ENCODE results near the gene DOCK4.
"Not testable (repeated sequence)": the region's sequence is repeated elsewhere in the genome, so short reads cannot be mapped to it uniquely, and the experiment has no call there.

Gene DOCK4

DNA sequence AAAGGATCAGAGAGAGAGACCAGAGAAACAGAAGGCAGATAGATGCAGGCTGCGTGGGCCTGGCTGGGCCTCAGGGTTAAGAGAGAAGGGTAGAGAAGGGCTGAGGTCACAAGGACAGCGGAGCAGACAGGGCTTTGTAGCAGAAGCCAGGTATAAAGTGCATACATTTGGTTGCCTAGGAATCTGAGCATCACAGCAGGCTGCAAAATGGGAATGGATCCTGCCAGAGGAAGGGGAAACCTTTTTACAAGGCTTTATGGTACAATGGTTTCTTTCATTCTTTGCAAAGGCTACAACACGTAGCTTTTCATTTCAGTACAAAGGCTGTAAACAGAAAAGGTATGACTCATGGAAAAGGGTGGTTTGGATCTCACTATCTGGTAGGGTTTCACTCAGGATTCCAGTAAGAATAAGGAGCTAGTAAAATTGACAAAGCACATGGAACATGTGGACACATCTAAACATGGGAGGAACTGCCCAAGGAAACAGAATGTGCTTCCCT is 275.1 kb downstream of the DOCK4 start:
- Histone ChIP-seq H3K27ac (ENCODE audit: low read depth in 2 of 2, low read length in 2 of 2) (peak overlapping the region in 1 of 2 donors; percentile 5), H3K9me3 (ENCODE audit: control insufficient read depth in 2 of 2, low read length in 2 of 2) (no peaks in the 10 kb centered on the region), H3K9ac (ENCODE audit: low read depth in 1 of 2, low read length in 2 of 2) (no peak overlapping the region)

DNA sequence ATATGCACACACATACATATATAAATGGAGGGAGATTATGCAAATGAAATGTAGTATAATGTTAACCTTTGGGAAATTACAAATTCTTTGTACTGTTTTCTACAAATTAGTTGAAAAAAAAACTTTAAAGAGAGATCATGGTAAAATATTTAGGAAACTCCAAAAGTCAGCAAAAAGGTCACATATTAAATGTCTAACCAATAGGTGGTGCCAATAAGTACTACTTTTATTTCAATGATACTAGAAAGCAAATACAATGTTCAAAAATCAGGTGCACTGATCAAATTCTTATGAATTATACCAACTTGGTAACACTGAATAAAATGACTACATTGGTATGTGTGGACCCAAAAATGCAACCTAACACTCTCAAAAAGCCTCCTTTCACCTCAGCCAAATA is 276.9 kb downstream of the DOCK4 start:
- Histone ChIP-seq H3K36me3 (ENCODE audit: control insufficient read depth in 2 of 2, insufficient read depth in 2 of 2, low read length in 2 of 2) (no peaks in the 10 kb centered on the region), H3K9me3 (ENCODE audit: control insufficient read depth in 2 of 2, low read length in 2 of 2) (no peaks in the 10 kb centered on the region), H3K9ac (ENCODE audit: low read depth in 1 of 2, low read length in 2 of 2) (no peak overlapping the region), H3K27ac (ENCODE audit: low read depth in 2 of 2, low read length in 2 of 2) (no peak overlapping the region), H3K4me3 (ENCODE audit: low read length in 2 of 2) (no peak overlapping the region), H3K4me1 (ENCODE audit: control insufficient read depth in 2 of 2, insufficient read depth in 2 of 2, low read length in 2 of 2) (peaks cover 0 to 2% of the 10 kb centered on the region in 2 donors), H3K27me3 (ENCODE audit: control insufficient read depth in 2 of 2, insufficient read depth in 2 of 2, low read length in 2 of 2) (no peaks in the 10 kb centered on the region)

More for the DNA sequence above, 275.1 kb downstream of the DOCK4 start:
- H3K4me3 ChIP-seq (ENCODE audit: low read length in 2 of 2): no peak overlapping the region
- H3K27me3 ChIP-seq (ENCODE audit: control insufficient read depth in 2 of 2, insufficient read depth in 2 of 2, low read length in 2 of 2): no peaks in the 10 kb centered on the region
- H3K36me3 ChIP-seq (ENCODE audit: control insufficient read depth in 2 of 2, insufficient read depth in 2 of 2, low read length in 2 of 2): no peaks in the 10 kb centered on the region
- H3K4me1 ChIP-seq (ENCODE audit: control insufficient read depth in 2 of 2, insufficient read depth in 2 of 2, low read length in 2 of 2): peaks cover 0 to 2% of the 10 kb centered on the region in 2 donors

DNA sequence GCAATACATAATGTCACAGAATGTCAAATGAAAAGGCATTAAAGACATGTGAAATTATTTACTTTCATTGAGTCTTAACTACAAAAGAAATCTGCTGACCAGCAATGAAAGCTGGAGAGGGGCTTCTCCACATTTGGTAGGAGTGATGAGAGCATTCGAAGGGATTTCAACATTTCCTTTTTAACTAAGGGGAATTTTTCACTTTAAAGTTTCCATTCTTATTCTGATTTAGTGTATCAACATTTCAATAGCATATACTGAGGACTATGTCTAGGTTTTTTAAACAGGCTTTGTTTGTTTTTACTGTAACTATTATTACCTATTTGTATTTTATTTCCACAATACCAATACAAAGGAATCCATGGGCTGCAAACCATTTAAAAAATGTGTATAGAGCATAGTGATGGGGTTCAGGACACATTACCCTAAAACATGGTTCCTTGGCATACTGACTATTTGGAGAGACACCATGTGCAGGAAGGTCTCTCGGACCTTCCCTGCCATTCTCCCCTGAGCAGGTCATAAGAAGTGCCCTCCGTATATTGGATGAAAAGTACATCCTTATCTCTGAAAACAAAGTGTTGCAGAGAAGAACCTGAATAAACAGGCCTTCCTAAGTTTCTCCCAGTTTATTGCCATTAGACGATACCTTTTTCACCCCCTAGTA is 278.7 kb downstream of the DOCK4 start:
- no peaks in the 10 kb centered on the region for H3K9me3 ChIP-seq (ENCODE audit: control insufficient read depth in 2 of 2, low read length in 2 of 2)
- H3K9ac ChIP-seq (ENCODE audit: low read depth in 1 of 2, low read length in 2 of 2): no peak overlapping the region
- no peaks in the 10 kb centered on the region for H3K4me1 ChIP-seq (ENCODE audit: control insufficient read depth in 2 of 2, insufficient read depth in 2 of 2, low read length in 2 of 2)
- H3K27me3 ChIP-seq (ENCODE audit: control insufficient read depth in 2 of 2, insufficient read depth in 2 of 2, low read length in 2 of 2): no peaks in the 10 kb centered on the region
- H3K4me3 ChIP-seq (ENCODE audit: low read length in 2 of 2): no peak overlapping the region
- no peaks in the 10 kb centered on the region for H3K36me3 ChIP-seq (ENCODE audit: control insufficient read depth in 2 of 2, insufficient read depth in 2 of 2, low read length in 2 of 2)
- H3K27ac ChIP-seq (ENCODE audit: low read depth in 2 of 2, low read length in 2 of 2): no peak overlapping the region

DNA sequence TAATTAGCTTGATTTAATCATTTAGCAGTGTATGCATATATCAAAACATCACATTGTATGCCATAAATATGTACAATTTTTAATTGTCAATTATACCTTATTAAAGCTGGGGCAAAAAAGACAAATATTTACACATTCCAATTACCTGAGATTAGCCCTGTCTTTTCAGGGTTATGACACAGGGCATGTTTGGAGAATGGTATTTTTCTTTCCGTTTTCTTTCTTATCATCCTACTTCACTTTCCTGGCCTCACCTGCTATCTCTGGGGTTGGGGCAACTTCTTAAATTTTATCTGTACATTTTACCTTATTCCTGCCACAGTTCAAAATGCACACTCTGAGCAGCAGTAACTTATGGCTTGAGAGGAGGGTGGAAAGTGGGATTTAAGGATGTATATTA is 285.9 kb downstream of the DOCK4 start:
- no peaks in the 10 kb centered on the region for H3K9me3 ChIP-seq (ENCODE audit: control insufficient read depth in 2 of 2, low read length in 2 of 2)
- no peak overlapping the region for H3K9ac ChIP-seq (ENCODE audit: low read depth in 1 of 2, low read length in 2 of 2)
- no peaks in the 10 kb centered on the region for H3K4me1 ChIP-seq (ENCODE audit: control insufficient read depth in 2 of 2, insufficient read depth in 2 of 2, low read length in 2 of 2)
- no peaks in the 10 kb centered on the region for H3K36me3 ChIP-seq (ENCODE audit: control insufficient read depth in 2 of 2, insufficient read depth in 2 of 2, low read length in 2 of 2)
- H3K27me3 ChIP-seq (ENCODE audit: control insufficient read depth in 2 of 2, insufficient read depth in 2 of 2, low read length in 2 of 2): no peaks in the 10 kb centered on the region
- no peak overlapping the region for H3K27ac ChIP-seq (ENCODE audit: low read depth in 2 of 2, low read length in 2 of 2)
- no peak overlapping the region for H3K4me3 ChIP-seq (ENCODE audit: low read length in 2 of 2)

DNA sequence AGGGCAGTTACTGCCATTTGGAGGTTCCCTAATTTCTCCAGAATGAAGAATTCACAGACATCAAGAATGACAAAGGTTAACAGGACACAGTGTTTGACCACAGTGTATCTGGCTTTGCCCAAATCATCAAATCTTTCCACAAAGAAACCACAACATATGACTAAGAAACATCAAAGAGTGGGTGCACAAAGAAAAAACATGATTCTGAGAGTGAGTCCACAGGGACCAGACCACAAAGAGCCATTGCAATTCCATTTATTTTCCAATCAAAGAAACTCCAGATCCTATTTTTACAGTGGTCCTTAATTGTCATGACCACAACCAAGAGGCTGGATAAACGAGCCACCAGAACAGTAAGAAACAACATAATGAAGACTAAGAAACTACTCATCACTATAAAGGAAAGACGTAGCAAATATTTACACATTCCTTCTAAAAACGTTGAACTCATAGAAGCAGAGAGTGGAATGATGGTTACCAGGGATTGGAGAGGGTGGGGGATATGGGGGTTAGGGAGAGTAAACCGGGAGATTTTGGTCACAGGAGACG is 286.5 kb downstream of the DOCK4 start:
- Histone ChIP-seq H3K27ac (ENCODE audit: low read depth in 2 of 2, low read length in 2 of 2) (no peak overlapping the region), H3K4me1 (ENCODE audit: control insufficient read depth in 2 of 2, insufficient read depth in 2 of 2, low read length in 2 of 2) (no peaks in the 10 kb centered on the region), H3K9ac (ENCODE audit: low read depth in 1 of 2, low read length in 2 of 2) (no peak overlapping the region), H3K9me3 (ENCODE audit: control insufficient read depth in 2 of 2, low read length in 2 of 2) (no peaks in the 10 kb centered on the region), H3K27me3 (ENCODE audit: control insufficient read depth in 2 of 2, insufficient read depth in 2 of 2, low read length in 2 of 2) (no peaks in the 10 kb centered on the region), H3K4me3 (ENCODE audit: low read length in 2 of 2) (no peak overlapping the region), H3K36me3 (ENCODE audit: control insufficient read depth in 2 of 2, insufficient read depth in 2 of 2, low read length in 2 of 2) (no peaks in the 10 kb centered on the region)

DNA sequence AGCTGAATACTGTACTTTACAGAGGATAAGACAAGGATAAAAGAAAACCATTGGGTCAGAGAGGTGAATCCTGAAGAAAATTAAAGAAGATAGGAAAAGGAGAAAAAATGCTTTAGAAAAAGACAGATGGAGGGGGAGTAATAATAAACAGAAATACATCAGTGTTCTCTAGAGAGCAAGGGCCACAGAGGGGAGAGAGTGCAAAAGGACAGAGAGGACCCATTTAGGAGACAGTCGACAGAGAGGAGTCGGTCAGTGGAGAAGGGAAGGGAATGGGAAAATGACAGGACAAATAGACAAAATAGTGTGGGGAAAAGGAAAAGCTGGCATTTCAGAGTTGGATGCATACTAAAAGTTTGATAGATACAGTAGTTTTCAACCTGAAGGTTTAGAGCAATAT is 287.0 kb downstream of the DOCK4 start:
- Histone ChIP-seq H3K27ac (ENCODE audit: low read depth in 2 of 2, low read length in 2 of 2) (no peak overlapping the region), H3K9me3 (ENCODE audit: control insufficient read depth in 2 of 2, low read length in 2 of 2) (no peaks in the 10 kb centered on the region), H3K4me3 (ENCODE audit: low read length in 2 of 2) (no peak overlapping the region), H3K27me3 (ENCODE audit: control insufficient read depth in 2 of 2, insufficient read depth in 2 of 2, low read length in 2 of 2) (no peaks in the 10 kb centered on the region), H3K9ac (ENCODE audit: low read depth in 1 of 2, low read length in 2 of 2) (no peak overlapping the region), H3K4me1 (ENCODE audit: control insufficient read depth in 2 of 2, insufficient read depth in 2 of 2, low read length in 2 of 2) (no peaks in the 10 kb centered on the region), H3K36me3 (ENCODE audit: control insufficient read depth in 2 of 2, insufficient read depth in 2 of 2, low read length in 2 of 2) (no peaks in the 10 kb centered on the region)

DNA sequence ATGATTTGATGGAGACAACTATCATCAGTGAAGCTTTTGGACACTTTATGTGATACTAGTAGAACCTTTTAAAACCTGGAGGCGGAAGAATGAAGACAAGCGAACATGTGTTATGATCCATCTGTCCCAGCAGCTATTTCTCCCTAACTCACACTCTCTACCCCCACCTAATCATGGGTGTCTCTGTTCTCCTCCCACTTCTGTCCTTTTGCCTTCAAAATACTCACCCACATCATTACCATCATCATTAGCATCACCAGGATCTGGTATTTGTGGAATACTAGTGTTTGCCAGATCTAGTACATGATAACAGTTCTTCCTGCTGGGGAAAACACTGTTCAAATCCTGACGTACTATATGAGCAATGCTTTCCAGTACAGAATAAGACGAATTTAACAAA is 287.7 kb downstream of the DOCK4 start:
- H3K4me1 ChIP-seq (ENCODE audit: control insufficient read depth in 2 of 2, insufficient read depth in 2 of 2, low read length in 2 of 2): no peaks in the 10 kb centered on the region
- H3K9me3 ChIP-seq (ENCODE audit: control insufficient read depth in 2 of 2, low read length in 2 of 2): no peaks in the 10 kb centered on the region
- no peak overlapping the region for H3K4me3 ChIP-seq (ENCODE audit: low read length in 2 of 2)
- no peak overlapping the region for H3K9ac ChIP-seq (ENCODE audit: low read depth in 1 of 2, low read length in 2 of 2)
- no peaks in the 10 kb centered on the region for H3K36me3 ChIP-seq (ENCODE audit: control insufficient read depth in 2 of 2, insufficient read depth in 2 of 2, low read length in 2 of 2)
- H3K27me3 ChIP-seq (ENCODE audit: control insufficient read depth in 2 of 2, insufficient read depth in 2 of 2, low read length in 2 of 2): no peaks in the 10 kb centered on the region
- no peak overlapping the region for H3K27ac ChIP-seq (ENCODE audit: low read depth in 2 of 2, low read length in 2 of 2)

DNA sequence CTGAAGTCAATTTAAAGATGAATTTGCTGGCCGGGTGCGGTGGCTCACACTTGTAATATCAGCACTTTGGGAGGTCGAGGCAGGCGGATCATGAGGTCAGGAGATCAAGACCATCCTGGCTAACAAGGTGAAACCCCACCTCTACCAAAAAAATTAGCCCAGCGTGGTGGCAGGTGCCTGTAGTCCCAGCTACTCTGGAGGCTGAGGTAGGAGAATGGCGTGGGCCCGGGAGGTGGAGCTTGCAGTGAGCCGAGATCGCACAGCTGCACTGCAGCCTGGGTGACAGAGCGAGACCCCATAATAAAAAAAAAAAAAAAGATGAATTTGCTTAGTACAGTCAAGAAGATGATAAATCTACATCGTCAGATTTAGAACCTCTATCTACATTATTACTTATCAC is 288.8 kb downstream of the DOCK4 start:
- not testable (repeated sequence) for H3K4me1 ChIP-seq (ENCODE audit: control insufficient read depth in 2 of 2, insufficient read depth in 2 of 2, low read length in 2 of 2); H3K9me3 ChIP-seq (ENCODE audit: control insufficient read depth in 2 of 2, low read length in 2 of 2); H3K27me3 ChIP-seq (ENCODE audit: control insufficient read depth in 2 of 2, insufficient read depth in 2 of 2, low read length in 2 of 2); H3K9ac ChIP-seq (ENCODE audit: low read depth in 1 of 2, low read length in 2 of 2); H3K27ac ChIP-seq (ENCODE audit: low read depth in 2 of 2, low read length in 2 of 2); H3K36me3 ChIP-seq (ENCODE audit: control insufficient read depth in 2 of 2, insufficient read depth in 2 of 2, low read length in 2 of 2); H3K4me3 ChIP-seq (ENCODE audit: low read length in 2 of 2)

DNA sequence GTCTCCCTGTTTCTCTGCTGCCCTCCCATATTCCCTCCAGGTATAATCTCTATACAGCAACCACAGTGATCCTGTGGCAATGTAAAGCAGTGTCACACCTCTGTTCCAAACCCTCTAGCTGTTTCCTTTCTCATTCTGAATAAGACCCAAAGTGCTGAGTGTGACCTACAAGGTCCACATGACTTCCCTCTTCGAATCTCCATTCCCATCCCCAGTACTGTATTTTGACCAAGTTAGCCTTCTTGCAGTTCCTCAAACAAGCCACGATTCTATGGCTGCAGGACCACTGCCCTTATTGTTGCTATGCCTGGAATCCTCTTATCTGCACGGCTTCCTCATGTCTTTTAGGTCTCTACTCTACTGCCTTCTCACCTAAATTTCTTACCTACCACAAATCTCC is 291.9 kb downstream of the DOCK4 start:
- Histone ChIP-seq H3K36me3 (ENCODE audit: control insufficient read depth in 2 of 2, insufficient read depth in 2 of 2, low read length in 2 of 2) (no peaks in the 10 kb centered on the region), H3K27me3 (ENCODE audit: control insufficient read depth in 2 of 2, insufficient read depth in 2 of 2, low read length in 2 of 2) (no peaks in the 10 kb centered on the region), H3K27ac (ENCODE audit: low read depth in 2 of 2, low read length in 2 of 2) (no peak overlapping the region), H3K4me1 (ENCODE audit: control insufficient read depth in 2 of 2, insufficient read depth in 2 of 2, low read length in 2 of 2) (no peaks in the 10 kb centered on the region), H3K9ac (ENCODE audit: low read depth in 1 of 2, low read length in 2 of 2) (no peak overlapping the region), H3K4me3 (ENCODE audit: low read length in 2 of 2) (no peak overlapping the region), H3K9me3 (ENCODE audit: control insufficient read depth in 2 of 2, low read length in 2 of 2) (no peaks in the 10 kb centered on the region)

DNA sequence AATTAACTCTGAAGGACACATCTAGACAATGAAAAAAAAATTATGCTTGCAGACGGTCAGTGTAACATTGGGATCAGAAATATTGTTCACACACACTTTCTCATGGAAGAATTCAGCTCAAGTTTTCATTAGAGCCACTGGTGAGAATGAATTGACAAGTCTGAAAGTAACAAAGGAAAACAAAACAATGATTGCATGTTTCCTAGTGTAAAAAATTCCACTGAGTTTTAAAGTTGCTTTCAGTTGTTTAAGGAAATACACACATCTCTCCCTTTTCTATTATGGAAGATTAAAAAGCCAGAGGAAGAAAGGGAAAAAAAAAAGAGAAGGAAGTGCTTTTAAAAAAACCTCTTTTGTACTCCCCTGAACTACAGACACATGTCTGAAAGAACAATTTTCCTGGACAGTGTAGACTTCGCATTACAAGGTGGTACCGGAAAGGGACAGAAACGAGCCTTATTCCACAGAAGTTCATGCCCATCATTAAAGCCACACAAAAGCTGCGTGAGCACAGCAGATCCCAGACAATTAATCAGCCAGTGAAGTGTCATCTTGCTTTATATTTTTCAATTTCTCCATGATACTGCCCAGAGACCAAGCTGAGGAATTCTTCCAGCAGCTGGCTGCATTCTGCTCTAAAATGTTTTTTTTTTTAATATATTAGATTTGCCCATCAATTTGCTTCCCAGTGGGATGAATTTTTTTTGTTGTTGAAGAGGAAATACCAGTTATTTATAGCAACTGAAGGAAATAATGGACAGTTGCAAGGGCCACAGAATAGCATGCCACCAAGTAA is 294.8 kb downstream of the DOCK4 start:
- H3K9ac ChIP-seq (ENCODE audit: low read depth in 1 of 2, low read length in 2 of 2): no peak overlapping the region
- no peak overlapping the region for H3K27ac ChIP-seq (ENCODE audit: low read depth in 2 of 2, low read length in 2 of 2)
- no peaks in the 10 kb centered on the region for H3K27me3 ChIP-seq (ENCODE audit: control insufficient read depth in 2 of 2, insufficient read depth in 2 of 2, low read length in 2 of 2)
- no peak overlapping the region for H3K4me3 ChIP-seq (ENCODE audit: low read length in 2 of 2)
- H3K4me1 ChIP-seq (ENCODE audit: control insufficient read depth in 2 of 2, insufficient read depth in 2 of 2, low read length in 2 of 2): no peaks in the 10 kb centered on the region
- H3K36me3 ChIP-seq (ENCODE audit: control insufficient read depth in 2 of 2, insufficient read depth in 2 of 2, low read length in 2 of 2): no peaks in the 10 kb centered on the region
- H3K9me3 ChIP-seq (ENCODE audit: control insufficient read depth in 2 of 2, low read length in 2 of 2): no peaks in the 10 kb centered on the region

Measured in mucosa of rectum (tissue), 2 donors.